Measurements from ENCODE around the gene SPATS2. TPM values are rescaled to one million over a fixed set of nuclear protein-coding genes. Genes with fewer than 3 reads are reported as not detected.

Gene SPATS2
- total and polyA plus RNA-seq, 2 of the 4 experiments (the other 2 are of a cell fraction) = 50.6 to 63.3 TPM

- intact Hi-C loops (cut with micrococcal nuclease) (no loop called here), in situ Hi-C loops (cut with MboI; ENCODE audit: low sequenced_read_pairs) (no loop called here), dilution Hi-C loops (cut with HindIII; ENCODE audit: low sequenced_read_pairs, unreplicated experiment) (no loop called here)
- ChIA-PET CTCF (interaction anchor here (0.7 kb wide), 1 partner anchor 23 kb away, joined by 5 read pairs; no protein-coding TSS in a partner anchor), POLR2A (ENCODE audit: unreplicated experiment) (no interaction called here)
- Histone ChIP-seq H2BK15ac (ENCODE audit: low read depth, low read length) (no peak overlapping the region), H3K23ac (ENCODE audit: low read depth, low read length) (no peak overlapping the region), H3K27ac (ENCODE audit: insufficient read depth, low read length) (no peak overlapping the region), H2BK5ac (ENCODE audit: low read depth, low read length, poor library complexity, severe bottlenecking) (no peak overlapping the region), H3K4ac (ENCODE audit: low read depth, low read length) (no peak overlapping the region), H4K5ac (ENCODE audit: low read depth, low read length) (no peak overlapping the region), H3K18ac (ENCODE audit: low read depth, low read length) (no peak overlapping the region), H3K56ac (ENCODE audit: extremely low read depth, insufficient read depth, low read length) (no peak overlapping the region), H3K14ac (replicated peaks; ENCODE audit: low read depth, low read length) (no peak overlapping the region), H4K20me1 (ENCODE audit: insufficient read depth, low read length) (peaks cover 49% of the 10 kb centered on the region), H4K91ac (ENCODE audit: insufficient read depth, low read depth, low read length) (no peak overlapping the region), H3K9me3 (ENCODE audit: control insufficient read depth, insufficient read depth, low read length) (no peaks in the 10 kb centered on the region), H3K27me3 (ENCODE audit: control insufficient read depth, insufficient read depth, low read length) (no peaks in the 10 kb centered on the region), H2AK9ac (replicated peaks; ENCODE audit: low read depth, low read length, poor library complexity) (no peak overlapping the region), H2AK5ac (ENCODE audit: low read depth, low read length) (no peak overlapping the region), H3K4me3 (ENCODE audit: insufficient read depth, low read depth, low read length) (no peak overlapping the region), H3K9me1 (ENCODE audit: insufficient read depth, low read length) (peaks cover 9% of the 10 kb centered on the region), H3K4me1 (ENCODE audit: control insufficient read depth, insufficient read depth, low read length) (peaks cover 2% of the 10 kb centered on the region; the same call in 1 of the 2 replicates), H3K79me1 (ENCODE audit: low read depth in 1 of 2, low read length in 2 of 2) (peaks cover 37 to 77% of the 10 kb centered on the region in 2 experiments), H2BK20ac (ENCODE audit: low read depth, low read length) (no peak overlapping the region), H3K36me3 (ENCODE audit: control insufficient read depth, insufficient read depth, low read length) (no peaks in the 10 kb centered on the region), H4K8ac (ENCODE audit: low read depth in 2 of 2, low read length in 2 of 2) (no peak overlapping the region), H3K9ac (ENCODE audit: low read depth, low read length) (no peak overlapping the region), H2BK120ac (ENCODE audit: low read depth, low read length) (no peak overlapping the region), H3K4me2 (ENCODE audit: low read depth, low read length) (no peak overlapping the region), H2AFZ (replicated peaks; ENCODE audit: low read length, poor library complexity) (no peak overlapping the region)
- ATAC-seq (ENCODE audit: low read depth) (no peak), DNase-seq (no peak)
- 80% methylated on average over 1 of the region's 5 CpGs; no CpG with 5 or more reads in 1 of the 2 experiments for WGBS, 2 experiments (ENCODE audit: extremely low coverage in 2 of 2, insufficient read length in 1 of 2)
- no TSS peak for BruUV-seq (replicated peaks)
- no peak for TF ChIP-seq MAZ (IDR thresholded peaks at IDR 0.05; ENCODE audit: borderline replicate concordance, low read depth, low read length)
- no peak for TF ChIP-seq CTCF (conservative IDR thresholded peaks at IDR 0.05; ENCODE audit: low read depth, low read length)
- TF ChIP-seq ELK1 (IDR thresholded peaks at IDR 0.05; ENCODE audit: borderline replicate concordance, low read depth, low read length) = no peak
- TF ChIP-seq BHLHE40 (IDR thresholded peaks at IDR 0.05; ENCODE audit: low read depth, low read length) = no peak
Measured at GRCh38 chr12:49403971-49404450, 36.7 kb downstream of the SPATS2 start.

Measured in IMR-90 (cell line).